ENCODE measurements around the gene STIMATE. TPM values are rescaled to one million over a fixed set of nuclear protein-coding genes. Genes with fewer than 3 reads are reported as not detected.

STIMATE gene
- 10 to 100 TPM; 15.0 to 22.1 (median 18.7) TPM for total RNA-seq

DNA sequence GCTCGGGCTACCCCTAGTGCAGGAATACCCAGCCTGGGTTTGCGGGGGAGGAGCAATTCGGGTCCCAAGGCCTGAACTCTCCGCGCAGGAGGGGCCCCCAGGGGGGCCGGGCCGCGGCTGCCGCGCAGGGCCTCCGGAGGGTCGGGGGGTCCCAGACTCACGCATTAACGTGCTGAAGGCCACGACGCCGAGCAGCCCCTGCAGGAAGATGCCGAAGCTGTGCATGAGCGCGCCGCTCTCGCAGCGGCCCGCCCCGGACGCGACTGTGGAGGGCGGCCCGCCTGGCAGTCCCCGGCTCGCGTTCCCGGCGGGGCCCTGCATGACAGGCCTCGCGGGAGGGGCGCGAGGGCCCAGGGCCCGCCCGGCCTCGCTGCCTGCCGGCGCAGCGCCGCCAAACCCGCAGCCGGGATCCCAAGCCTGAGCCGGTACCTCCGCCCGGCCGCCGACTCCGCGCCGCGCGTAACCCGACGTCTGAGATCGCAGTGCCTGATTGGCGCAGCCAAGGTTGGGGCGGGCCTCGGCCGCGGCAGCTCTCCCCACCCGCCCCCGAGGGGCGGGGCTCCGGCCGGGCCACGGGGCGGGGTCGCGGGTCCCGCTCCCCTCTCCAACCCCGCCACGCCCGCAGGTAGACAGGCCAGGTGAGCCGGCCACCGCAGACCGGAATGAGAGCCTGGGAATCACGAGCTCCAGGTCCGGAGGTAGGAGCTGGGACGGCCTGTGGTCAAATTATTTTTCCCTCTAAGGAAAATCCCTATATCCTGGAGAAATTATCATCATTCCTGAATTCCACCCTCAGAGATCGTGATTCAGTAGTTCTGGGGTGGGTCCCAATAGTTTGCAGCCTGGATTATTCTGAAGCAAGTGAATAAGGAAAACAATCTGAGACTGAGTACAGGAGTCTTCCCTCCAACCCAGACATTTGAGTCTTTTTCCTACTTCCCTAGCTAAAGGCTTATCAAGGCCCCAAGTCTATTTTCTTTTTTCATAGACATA is at the start of gene STIMATE:
Gene STIMATE (minus strand): TSS at position 419 of the 993 bp plus-strand sequence. CDS start 98 bp downstream, at position 321.
- TF ChIP-seq POLR2A (IDR thresholded peaks at IDR 0.05) (peak in 1 of 2 donors; percentile 84), CTCF (IDR thresholded peaks at IDR 0.05) (no peak)
- peak; percentile 88 to 90 for DNase-seq
- Histone ChIP-seq H3K27ac (peak within 1 kb of the TSS in 2 of 3 donors; percentile 34 to 51), H3K36me3 (no peaks in the 10 kb centered on the region), H3K4me1 (peaks cover 23 to 38% of the 10 kb centered on the region in 2 donors), H3K9me3 (no peaks in the 10 kb centered on the region), H3K4me3 (replicated peaks in 1 of 3) (peak within 1 kb of the TSS; percentile 21 to 68 (median 50)), H3K27me3 (no peaks in the 10 kb centered on the region)
- 1% methylated on average over 24 to 33 of the region's 85 CpGs for WGBS, 2 donors
- intact Hi-C loops (cut with DNase I) = no loop called here

GRCh38 chr3:52939600-52939999 is 42.3 kb upstream of the STIMATE start:
- intact Hi-C loops (cut with DNase I) = no loop called here
- H3K27ac ChIP-seq = no peak overlapping the region
- H3K9me3 ChIP-seq = no peaks in the 10 kb centered on the region
- TF ChIP-seq POLR2A (IDR thresholded peaks at IDR 0.05) (no peak), CTCF (IDR thresholded peaks at IDR 0.05) (no peak)
- H3K4me3 ChIP-seq (replicated peaks in 1 of 3) = no peak overlapping the region
- no peak for DNase-seq
- H3K4me1 ChIP-seq = no peaks in the 10 kb centered on the region
- H3K27me3 ChIP-seq = no peaks in the 10 kb centered on the region
- no peaks in the 10 kb centered on the region for H3K36me3 ChIP-seq

- WGBS, 2 donors = 20 to 24% methylated on average over 8 of the region's 8 CpGs
- intact Hi-C loops (cut with DNase I) = no loop called here
- Histone ChIP-seq H3K4me3 (replicated peaks in 1 of 3) (no peak overlapping the region), H3K9me3 (no peaks in the 10 kb centered on the region), H3K27me3 (no peaks in the 10 kb centered on the region), H3K36me3 (no peaks in the 10 kb centered on the region), H3K4me1 (no peaks in the 10 kb centered on the region), H3K27ac (no peak overlapping the region)
- peak; percentile 40 to 81 (median 66) for TF ChIP-seq CTCF (IDR thresholded peaks at IDR 0.05)
- no peak for TF ChIP-seq POLR2A (IDR thresholded peaks at IDR 0.05)
- DNase-seq = peak; percentile 41 to 50
These were observed 37.5 kb upstream of the STIMATE start for GRCh38 chr3:52934630-52935530.

DNA sequence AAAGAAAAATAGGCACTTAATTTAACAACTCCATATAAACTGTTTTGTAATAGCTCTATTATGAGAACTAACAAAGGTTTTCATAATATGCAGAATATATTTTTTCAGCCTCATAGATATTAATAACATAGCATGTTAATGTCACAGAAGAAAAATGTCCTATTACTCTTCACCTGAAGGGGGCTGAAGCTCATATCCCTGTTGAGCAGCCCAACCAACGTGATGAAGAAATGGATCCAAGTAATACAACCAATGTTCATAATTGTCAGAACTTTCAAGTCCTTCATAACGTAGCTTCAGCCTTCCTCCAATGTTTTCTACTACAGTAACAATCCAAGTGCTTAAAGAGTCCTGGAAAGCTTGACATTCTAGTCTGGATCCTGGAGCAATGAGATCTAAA is 34.5 kb upstream of the STIMATE start:
- DNase-seq = no peak
- intact Hi-C loops (cut with DNase I) = no loop called here
- H3K27me3 ChIP-seq = no peaks in the 10 kb centered on the region
- no peak overlapping the region for H3K4me3 ChIP-seq (replicated peaks in 1 of 3)
- 87 to 94% methylated on average over 2 of the region's 2 CpGs for WGBS, 2 donors
- no peaks in the 10 kb centered on the region for H3K36me3 ChIP-seq
- H3K27ac ChIP-seq = no peak overlapping the region
- no peaks in the 10 kb centered on the region for H3K9me3 ChIP-seq
- H3K4me1 ChIP-seq = no peaks in the 10 kb centered on the region
- TF ChIP-seq CTCF (IDR thresholded peaks at IDR 0.05) (no peak), POLR2A (IDR thresholded peaks at IDR 0.05) (no peak)
